IMR-90 (cell line): ENCODE data around the gene TRNAU1AP. TPM values are rescaled to one million over a fixed set of nuclear protein-coding genes. Genes with fewer than 3 reads are reported as not detected.
"Not testable (repeated sequence)": the region's sequence is repeated elsewhere in the genome, so short reads cannot be mapped to it uniquely, and the experiment has no call there.

ENCODE experiments used
- ATAC-seq: fragments of 200-7000 bp; cut with Tn5 transposase; 2 replicates; pipeline ENCODE4 v1.9.1; 2020; ENCODE audit warnings: low read depth, mild to moderate bottlenecking, moderate library complexity
- BruUV-seq: library from RNA; stranded (reverse); fragments of 400-500 nt; replicated peaks from 2 replicates; lab custom pipeline; 2021; lab: Mats Ljungman, UMichigan
- CTCF ChIA-PET: fragments of 300-600 bp; formaldehyde crosslinking; extraction: SDS; loops from one replicate; lab custom pipeline; 2021; ENCODE audit warnings: antibody characterized with exemption; lab: Yijun Ruan, JAX
- POLR2A ChIA-PET: fragments of 300-600 bp; sonication (Branson Sonifier 250); formaldehyde crosslinking; loops from one replicate; lab custom pipeline; 2022; ENCODE audit warnings: antibody characterized with exemption; ENCODE audit not compliant: unreplicated experiment; lab: Charles Lee
- DNase-seq: peaks from one replicate; pipeline ENCODE4 v3.0.0; 2013
- H2AFZ ChIP-seq: replicated peaks from 2 replicates; pipeline ENCODE3; 2013; ENCODE audit warnings: low read length, mild to moderate bottlenecking; ENCODE audit not compliant: poor library complexity
- H2AK5ac ChIP-seq: 2 replicates; pipeline ENCODE4 v1.6.1; 2013; ENCODE audit warnings: low read depth, low read length, inconsistent platforms
- H2AK9ac ChIP-seq: replicated peaks from 2 replicates; pipeline ENCODE3; 2013; ENCODE audit warnings: mild to moderate bottlenecking, low read depth, low read length, moderate library complexity; ENCODE audit not compliant: poor library complexity
- H2BK120ac ChIP-seq: 2 replicates; pipeline ENCODE4 v1.6.1; 2013; ENCODE audit warnings: low read depth, low read length, inconsistent platforms
- H2BK15ac ChIP-seq: 3 replicates; pipeline ENCODE4 v1.6.1; 2013; ENCODE audit warnings: low read depth, low read length, inconsistent platforms
- H2BK20ac ChIP-seq: 2 replicates; pipeline ENCODE4 v1.6.1; 2013; ENCODE audit warnings: low read depth, mild to moderate bottlenecking, inconsistent platforms, low read length, moderate library complexity
- H2BK5ac ChIP-seq: 2 replicates; pipeline ENCODE4 v1.6.1; 2013; ENCODE audit warnings: mild to moderate bottlenecking, low read depth, low read length, inconsistent platforms; ENCODE audit not compliant: poor library complexity, severe bottlenecking
- H3K14ac ChIP-seq: replicated peaks from 2 replicates; pipeline ENCODE4 v1.6.1; 2013; ENCODE audit warnings: low read depth, low read length, inconsistent platforms
- H3K18ac ChIP-seq: 2 replicates; pipeline ENCODE4 v1.6.1; 2013; ENCODE audit warnings: low read depth, low read length, control low read depth
- H3K23ac ChIP-seq: 2 replicates; pipeline ENCODE4 v1.6.1; 2013; ENCODE audit warnings: low read depth, low read length, inconsistent platforms
- H3K27ac ChIP-seq: 2 replicates; pipeline ENCODE4 v1.5.1; 2013; ENCODE audit warnings: mild to moderate bottlenecking, control low read depth, low read length; ENCODE audit not compliant: insufficient read depth
- H3K27me3 ChIP-seq: 2 replicates; pipeline ENCODE4 v1.6.1; 2013; ENCODE audit warnings: low read length; ENCODE audit not compliant: control insufficient read depth, insufficient read depth
- H3K36me3 ChIP-seq: 2 replicates; pipeline ENCODE4 v1.6.1; 2013; ENCODE audit warnings: low read length, mixed read lengths; ENCODE audit not compliant: control insufficient read depth, insufficient read depth
- H3K4ac ChIP-seq: 2 replicates; pipeline ENCODE4 v1.6.1; 2013; ENCODE audit warnings: low read depth, low read length, inconsistent platforms
- H3K4me1 ChIP-seq: 2 replicates; pipeline ENCODE4 v1.6.1; 2013; ENCODE audit warnings: low read length, mixed read lengths; ENCODE audit not compliant: control insufficient read depth, insufficient read depth
- H3K4me2 ChIP-seq: 2 replicates; pipeline ENCODE4 v1.6.1; 2013; ENCODE audit warnings: low read depth, mild to moderate bottlenecking, control low read depth, low read length, moderate library complexity
- H3K4me3 ChIP-seq: 2 replicates; pipeline ENCODE4 v1.5.1; 2013; ENCODE audit warnings: low read depth, mild to moderate bottlenecking, control low read depth, low read length, moderate library complexity; ENCODE audit not compliant: insufficient read depth
- H3K56ac ChIP-seq: 2 replicates; pipeline ENCODE4 v1.6.1; 2013; ENCODE audit warnings: low read length, inconsistent platforms; ENCODE audit not compliant: insufficient read depth; ENCODE audit errors: extremely low read depth
- H3K79me1 ChIP-seq, 2 experiments: 2 replicates each; pipeline ENCODE4 v1.6.1; 2013; ENCODE audit warnings: low read length in 2 of 2, inconsistent platforms in 1 of 2, low read depth in 1 of 2
- H3K9ac ChIP-seq: 2 replicates; pipeline ENCODE4 v1.6.1; 2013; ENCODE audit warnings: low read depth, low read length, control low read depth
- H3K9me1 ChIP-seq: 2 replicates; pipeline ENCODE4 v1.6.1; 2013; ENCODE audit warnings: low read length, inconsistent platforms; ENCODE audit not compliant: insufficient read depth
- H3K9me3 ChIP-seq: 2 replicates; pipeline ENCODE4 v1.6.1; 2013; ENCODE audit warnings: low read length; ENCODE audit not compliant: control insufficient read depth, insufficient read depth
- H4K20me1 ChIP-seq: 2 replicates; pipeline ENCODE4 v1.6.1; 2013; ENCODE audit warnings: low read length, inconsistent platforms; ENCODE audit not compliant: insufficient read depth
- H4K5ac ChIP-seq: 2 replicates; pipeline ENCODE4 v1.6.1; 2013; ENCODE audit warnings: mild to moderate bottlenecking, low read depth, low read length, control low read depth
- H4K8ac ChIP-seq, 2 experiments: 2 replicates each; pipeline ENCODE4 v1.6.1; 2013; ENCODE audit warnings: low read depth in 2 of 2, low read length in 2 of 2, control low read depth in 1 of 2, inconsistent platforms in 1 of 2
- H4K91ac ChIP-seq: 2 replicates; pipeline ENCODE4 v1.6.1; 2013; ENCODE audit warnings: low read depth, low read length, inconsistent platforms; ENCODE audit not compliant: insufficient read depth
- WGBS, 2 experiments: methylation state at CpG; one replicate each; pipeline versions ENCODE4 v1.1.5 to v1.1.7; 2013; ENCODE audit warnings: missing lambda C conversion rate in 2 of 2; ENCODE audit not compliant: insufficient read length in 1 of 2; ENCODE audit errors: extremely low coverage in 2 of 2; 5-methylcytosine and 5-hydroxymethylcytosine counted together
- dilution Hi-C: fragments of 300-500 bp; cut with HindIII; formaldehyde crosslinking; loops from one replicate; pipeline ENCODE4 v1.14.3; 2018; ENCODE audit warnings: low sequenced_read_pairs; ENCODE audit not compliant: unreplicated experiment
- in situ Hi-C: fragments of 300-500 bp; cut with MboI; formaldehyde crosslinking; loops from 3 replicates; pipeline ENCODE4 v1.14.3; 2019; ENCODE audit warnings: low sequenced_read_pairs, inconsistent platforms, mixed read lengths
- intact Hi-C: fragments of 100-400 bp; cut with micrococcal nuclease; formaldehyde crosslinking; loops from 2 replicates; pipeline ENCODE4 v1.10.0; 2022
- polyA plus RNA-seq, 3 experiments: library from polyadenylated mRNA; depleted of rRNA; stranded (reverse); fragments of >200 nt; gene quantifications; 2 replicates each; pipeline ENCODE4 v1.2.3, GENCODE V29; 2012; ENCODE audit warnings: low replicate concordance in 1 of 3
- total RNA-seq: library from RNA; depleted of rRNA; stranded (reverse); fragments of >200 nt; gene quantifications from 2 replicates; pipeline ENCODE4 v1.2.3, GENCODE V29; 2012

Gene TRNAU1AP
- total and polyA plus RNA-seq, 2 of the 4 experiments (the other 2 are of a cell fraction): 23.3 to 23.8 TPM

- H2AK5ac ChIP-seq, H3K27me3 ChIP-seq, H4K20me1 ChIP-seq, H3K9ac ChIP-seq, intact Hi-C loops, H2AFZ ChIP-seq, H3K4me3 ChIP-seq, H3K4me1 ChIP-seq, H3K18ac ChIP-seq, H3K36me3 ChIP-seq, DNase-seq, H3K9me3 ChIP-seq, H2BK120ac ChIP-seq, H3K79me1 ChIP-seq, H3K23ac ChIP-seq, H3K4me2 ChIP-seq, dilution Hi-C loops, H4K91ac ChIP-seq, H2BK5ac ChIP-seq, ATAC-seq, H2BK15ac ChIP-seq, H2AK9ac ChIP-seq, POLR2A ChIA-PET, BruUV-seq, in situ Hi-C loops, H3K9me1 ChIP-seq, H3K14ac ChIP-seq, H2BK20ac ChIP-seq, H3K4ac ChIP-seq, H3K56ac ChIP-seq, H4K5ac ChIP-seq, H3K27ac ChIP-seq, CTCF ChIA-PET, H4K8ac ChIP-seq: not testable (repeated sequence)
- no CpG with 5 or more reads among the region's 3 CpGs for WGBS, 2 experiments
These were observed 41.1 kb downstream of the TRNAU1AP start for GRCh38 chr1:28593988-28594356.

GRCh38 chr1:28594686-28595411 lies 42.0 kb downstream of the TRNAU1AP start:
- H3K4me1 ChIP-seq, H4K5ac ChIP-seq, H2BK20ac ChIP-seq, CTCF ChIA-PET, H3K36me3 ChIP-seq, ATAC-seq, H3K79me1 ChIP-seq, H3K4ac ChIP-seq, H3K27me3 ChIP-seq, intact Hi-C loops, H4K8ac ChIP-seq, H3K18ac ChIP-seq, DNase-seq, H3K9ac ChIP-seq, H3K56ac ChIP-seq, H3K4me2 ChIP-seq, H2BK5ac ChIP-seq, dilution Hi-C loops, in situ Hi-C loops, H2AFZ ChIP-seq, H2BK120ac ChIP-seq, H3K4me3 ChIP-seq, H3K9me3 ChIP-seq, H3K14ac ChIP-seq, H4K91ac ChIP-seq, H2AK9ac ChIP-seq, H3K9me1 ChIP-seq, H4K20me1 ChIP-seq, H2BK15ac ChIP-seq, H2AK5ac ChIP-seq, H3K23ac ChIP-seq, BruUV-seq, H3K27ac ChIP-seq: not testable (repeated sequence)
- WGBS, 2 experiments: 100% methylated on average over 1 of the region's 7 CpGs; no CpG with 5 or more reads in 1 of the 2 experiments
- POLR2A ChIA-PET: interaction anchor here (0.7 kb wide), 1 partner anchor 83 kb away, joined by 4 read pairs; no protein-coding TSS in a partner anchor
